ENCODE data around the gene NLGN1. TPM values are rescaled to one million over a fixed set of nuclear protein-coding genes. Genes with fewer than 3 reads are reported as not detected.

Gene NLGN1
- total RNA-seq, 2 donors from 2014 or later = 0.36 to 11.7 TPM

DNA sequence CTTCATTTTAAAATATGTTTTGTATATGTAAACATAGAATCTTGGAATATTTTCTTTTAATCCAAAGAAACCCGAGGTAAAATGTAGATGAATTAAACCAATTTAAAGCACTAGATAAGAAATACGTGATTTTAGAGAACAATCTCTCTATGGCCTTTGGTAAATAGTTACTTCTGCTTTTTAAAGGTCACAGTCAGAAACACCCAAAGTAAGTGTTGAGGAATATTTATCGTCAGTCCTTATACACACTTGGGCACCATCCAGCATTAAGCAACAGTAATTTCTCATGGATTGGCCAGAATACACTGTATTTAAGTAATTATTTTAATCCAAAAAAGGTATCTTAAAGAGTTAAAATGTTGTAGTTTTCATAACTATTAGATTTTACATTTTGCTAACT is 713.2 kb downstream of the NLGN1 start:
- intact Hi-C loops (cut with DNase I) = no loop called here
- TF ChIP-seq CTCF (IDR thresholded peaks at IDR 0.05) (no peak), POLR2A (IDR thresholded peaks at IDR 0.05) (no peak), POLR2AphosphoS5 (IDR thresholded peaks at IDR 0.05) (no peak)
- Histone ChIP-seq H3K9me3 (no peaks in the 10 kb centered on the region), H3K27ac (no peak overlapping the region), H3K27me3 (replicated peaks; ENCODE audit: insufficient read depth) (no peaks in the 10 kb centered on the region), H3K36me3 (no peaks in the 10 kb centered on the region), H3K4me1 (replicated peaks) (no peaks in the 10 kb centered on the region), H3K4me3 (no peak overlapping the region)
- no peak for DNase-seq (ENCODE audit: low spot score)
- 91% methylated on average over 3 of the region's 3 CpGs for WGBS

- no peaks in the 10 kb centered on the region for H3K27me3 ChIP-seq (replicated peaks; ENCODE audit: insufficient read depth)
- no peak for DNase-seq (ENCODE audit: low spot score)
- no peaks in the 10 kb centered on the region for H3K36me3 ChIP-seq
- H3K4me1 ChIP-seq (replicated peaks) = no peaks in the 10 kb centered on the region
- TF ChIP-seq POLR2A (IDR thresholded peaks at IDR 0.05) = no peak
- no peak for TF ChIP-seq CTCF (IDR thresholded peaks at IDR 0.05)
- no peak for TF ChIP-seq POLR2AphosphoS5 (IDR thresholded peaks at IDR 0.05)
- H3K4me3 ChIP-seq = no peak overlapping the region
- intact Hi-C loops (cut with DNase I) = no loop called here
- no peak overlapping the region for H3K27ac ChIP-seq
- 90% methylated on average over 2 of the region's 2 CpGs for WGBS
- no peaks in the 10 kb centered on the region for H3K9me3 ChIP-seq
These were observed 714.2 kb downstream of the NLGN1 start for GRCh38 chr3:174111776-174112175.

DNA sequence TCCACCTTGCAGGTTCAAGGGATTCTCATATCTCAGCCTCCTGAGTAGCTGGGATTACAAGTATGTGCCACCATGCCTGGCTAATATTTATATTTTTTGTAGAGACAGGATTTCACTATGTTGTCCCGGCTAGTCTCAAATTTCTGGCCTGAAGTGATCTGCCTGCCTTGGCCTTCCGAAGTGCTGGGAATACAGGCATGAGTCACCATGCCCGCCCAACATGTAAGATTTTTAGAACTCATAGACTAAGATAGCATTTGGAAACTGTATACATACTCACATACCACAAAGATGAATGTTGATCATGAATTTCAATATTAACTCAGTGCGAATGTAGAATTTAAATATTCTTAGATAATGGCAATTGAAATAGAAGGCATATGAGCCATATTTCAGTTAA is 718.9 kb downstream of the NLGN1 start:
- H3K27ac ChIP-seq = no peak overlapping the region
- no peaks in the 10 kb centered on the region for H3K36me3 ChIP-seq
- TF ChIP-seq POLR2AphosphoS5 (IDR thresholded peaks at IDR 0.05) (no peak), POLR2A (IDR thresholded peaks at IDR 0.05) (no peak), CTCF (IDR thresholded peaks at IDR 0.05) (no peak)
- H3K4me1 ChIP-seq (replicated peaks) = no peaks in the 10 kb centered on the region
- WGBS = 98% methylated on average over 4 of the region's 4 CpGs
- intact Hi-C loops (cut with DNase I) = no loop called here
- H3K27me3 ChIP-seq (replicated peaks; ENCODE audit: insufficient read depth) = no peaks in the 10 kb centered on the region
- no peaks in the 10 kb centered on the region for H3K9me3 ChIP-seq
- H3K4me3 ChIP-seq = no peak overlapping the region
- no peak for DNase-seq (ENCODE audit: low spot score)

- no peaks in the 10 kb centered on the region for H3K4me1 ChIP-seq (replicated peaks)
- DNase-seq (ENCODE audit: low spot score) = no peak
- intact Hi-C loops (cut with DNase I) = no loop called here
These were observed 723.5 kb downstream of the NLGN1 start for GRCh38 chr3:174120997-174121396.

More at GRCh38 chr3:174120997-174121396, 723.5 kb downstream of the NLGN1 start:
- Histone ChIP-seq H3K27me3 (replicated peaks; ENCODE audit: insufficient read depth) (no peaks in the 10 kb centered on the region), H3K9me3 (no peaks in the 10 kb centered on the region), H3K36me3 (no peaks in the 10 kb centered on the region), H3K4me3 (no peak overlapping the region), H3K27ac (no peak overlapping the region)
- TF ChIP-seq CTCF (IDR thresholded peaks at IDR 0.05) (no peak), POLR2AphosphoS5 (IDR thresholded peaks at IDR 0.05) (no peak), POLR2A (IDR thresholded peaks at IDR 0.05) (no peak)
